ENCODE measurements around the gene SPNS1.
"Not testable (repeated sequence)": the region's sequence is repeated elsewhere in the genome, so short reads cannot be mapped to it uniquely, and the experiment has no call there.

SPNS1 gene

GRCh38 chr16:28964496-28964895 is 10.1 kb upstream of the SPNS1 start:
- H3K27ac ChIP-seq, result no peak overlapping the region
- no peak for TF ChIP-seq CTCF (conservative IDR thresholded peaks at IDR 0.05)

- TF ChIP-seq CTCF (conservative IDR thresholded peaks at IDR 0.05), result no peak
- no peak overlapping the region for H3K27ac ChIP-seq
Measured at GRCh38 chr16:28967156-28967555, 7.4 kb upstream of the SPNS1 start.

GRCh38 chr16:28969696-28970095 is 4.9 kb upstream of the SPNS1 start:
- H3K27ac ChIP-seq, result not testable (repeated sequence)

- H3K27ac ChIP-seq, result peak overlapping the region; percentile 72
- peak; percentile 64 for TF ChIP-seq CTCF (conservative IDR thresholded peaks at IDR 0.05)
Measured at GRCh38 chr16:28974007-28974436, 556 bp upstream of the SPNS1 start.

- no peak for TF ChIP-seq CTCF (conservative IDR thresholded peaks at IDR 0.05)
- H3K27ac ChIP-seq, result peak overlapping the region; percentile 72; the same call in 1 of the 2 replicates
Measured at GRCh38 chr16:28975158-28975599, 601 bp downstream of the SPNS1 start.

GRCh38 chr16:28977703-28978662 is 3.4 kb downstream of the SPNS1 start:
- no peak overlapping the region for H3K27ac ChIP-seq
- TF ChIP-seq CTCF (conservative IDR thresholded peaks at IDR 0.05), result peak; percentile 75

GRCh38 chr16:28980330-28980729 is 5.8 kb downstream of the SPNS1 start:
- not testable (repeated sequence) for H3K27ac ChIP-seq

- H3K27ac ChIP-seq, result no peak overlapping the region
- no peak for TF ChIP-seq CTCF (conservative IDR thresholded peaks at IDR 0.05)
Measured at GRCh38 chr16:28980929-28981328, 6.4 kb downstream of the SPNS1 start.
